HG02798 (cell line): Measurements from ENCODE around the gene ASB12.
A peak's percentile ranks its signal among the peaks of the same experiment; 100 is the strongest.
"Not testable (repeated sequence)": the region's sequence is repeated elsewhere in the genome, so short reads cannot be mapped to it uniquely, and the experiment has no call there.

Source experiments
- ATAC-seq: cut with Tn5 transposase; IDR thresholded peaks from one replicate; pipeline ENCODE4 v1.9.1; 2021; ENCODE audit warnings: mild to moderate bottlenecking; ENCODE audit not compliant: unreplicated experiment, poor library complexity

The ASB12 gene

GRCh38 chrX:64230123-64230970 is at the start of gene ASB12:
ASB12 (minus strand) TSS chrX:64230607; CDS start chrX:64225650, 4,957 bp downstream.
- ATAC-seq: no peak

- no peak for ATAC-seq
Measured at GRCh38 chrX:64265265-64265664, 34.9 kb upstream of the ASB12 start.

GRCh38 chrX:64229154-64229553 is 1.3 kb downstream of the ASB12 start:
- no peak for ATAC-seq

GRCh38 chrX:64218023-64218422 is 12.4 kb downstream of the ASB12 start:
- no peak for ATAC-seq

- not testable (repeated sequence) for ATAC-seq
Measured at GRCh38 chrX:64213989-64214388, 16.4 kb downstream of the ASB12 start.

GRCh38 chrX:64206556-64207162 is 23.7 kb downstream of the ASB12 start:
- ATAC-seq: no peak

GRCh38 chrX:64205735-64206501 is 24.5 kb downstream of the ASB12 start:
- peak; percentile 89 for ATAC-seq

GRCh38 chrX:64205441-64205734 is 25.0 kb downstream of the ASB12 start, which contains the start of gene AMER1:
AMER1 (minus strand) TSS chrX:64205708; CDS start chrX:64193286, 12,422 bp downstream.
- peak; percentile 51 for ATAC-seq

- ATAC-seq: peak; percentile 7
Measured at GRCh38 chrX:64204701-64205440, 25.5 kb downstream of the ASB12 start.

GRCh38 chrX:64204252-64204651 is 26.2 kb downstream of the ASB12 start:
- no peak for ATAC-seq

GRCh38 chrX:64202808-64203325 is 27.5 kb downstream of the ASB12 start:
- no peak for ATAC-seq

GRCh38 chrX:64198036-64198435 is 32.4 kb downstream of the ASB12 start:
- ATAC-seq: peak; percentile 38

- ATAC-seq: no peak
Measured at GRCh38 chrX:64196606-64197005, 33.8 kb downstream of the ASB12 start.

- no peak for ATAC-seq
Measured at GRCh38 chrX:64195862-64196261, 34.5 kb downstream of the ASB12 start.

GRCh38 chrX:64192673-64193072 is 37.7 kb downstream of the ASB12 start:
- no peak for ATAC-seq

GRCh38 chrX:64192040-64192439 is 38.4 kb downstream of the ASB12 start:
- no peak for ATAC-seq

GRCh38 chrX:64191281-64192010 is 39.0 kb downstream of the ASB12 start:
- no peak for ATAC-seq

GRCh38 chrX:64190136-64190740 is 40.2 kb downstream of the ASB12 start:
- ATAC-seq: no peak

GRCh38 chrX:64188901-64189300 is 41.5 kb downstream of the ASB12 start:
- no peak for ATAC-seq
